B cell (primary cell): ENCODE results near the gene RPUSD2. TPM values are rescaled to one million over a fixed set of nuclear protein-coding genes. Genes with fewer than 3 reads are reported as not detected.

Source experiments
- ATAC-seq: fragments of 200-7000 bp; cut with Tn5 transposase; one replicate; pipeline ENCODE4 v1.10.0; 2021; ENCODE audit warnings: low read depth, mild to moderate bottlenecking, moderate number of reproducible peaks, moderate library complexity
- CTCF ChIA-PET: fragments of 350-600 bp; sonication (Branson Sonifier 250); formaldehyde crosslinking; loops from one replicate; lab custom pipeline; 2021; ENCODE audit warnings: antibody characterized with exemption, inconsistent platforms; lab: Charles Lee
- POLR2A ChIA-PET: fragments of 350-600 bp; sonication (Branson Sonifier 250); formaldehyde crosslinking; loops from one replicate; lab custom pipeline; 2021; ENCODE audit warnings: antibody characterized with exemption; lab: Charles Lee
- DNase-seq: peaks from one replicate; pipeline ENCODE4 v3.0.0; 2013
- H2AFZ ChIP-seq: 2 replicates; pipeline ENCODE4 v1.6.1; 2012; ENCODE audit warnings: mild to moderate bottlenecking, low read depth, low read length; ENCODE audit not compliant: insufficient read depth, poor library complexity, severe bottlenecking
- H3K27ac ChIP-seq, 2 donors: 1 replicate in 1 of 2; 2 replicates in 1 of 2; pipeline ENCODE4 v1.5.1; 2012 to 2013; ENCODE audit warnings: low read length in 2 of 2, mild to moderate bottlenecking in 2 of 2, moderate library complexity in 1 of 2
- H3K27me3 ChIP-seq, 4 experiments: fragments of 200-600 bp in 1 of 4; sonication (generic) in 1 of 4; replicated peaks in 1 of 4; 1 replicate in 2 of 4; 2 replicates in 2 of 4; pipeline versions ENCODE4 v1.6.1 to v1.7.0; 2013 to 2016; ENCODE audit warnings: low read length in 3 of 4, mild to moderate bottlenecking in 2 of 4, mixed read lengths in 1 of 4, moderate library complexity in 1 of 4; ENCODE audit not compliant: insufficient read depth in 4 of 4, control insufficient read depth in 3 of 4; ENCODE audit errors: control extremely low read depth in 1 of 4
- H3K36me3 ChIP-seq, 2 experiments: replicated peaks in 1 of 2; 1 replicate in 1 of 2; 2 replicates in 1 of 2; pipeline versions ENCODE4 v1.6.1 to v1.7.1; 2013; ENCODE audit warnings: low read length in 1 of 2; ENCODE audit not compliant: insufficient read depth in 2 of 2, control insufficient read depth in 1 of 2; ENCODE audit errors: control extremely low read depth in 1 of 2, extremely low read depth in 1 of 2
- H3K4me1 ChIP-seq, 2 donors: fragments of 200-600 bp in 1 of 2; sonication (generic) in 1 of 2; 1 replicate in 1 of 2; 2 replicates in 1 of 2; pipeline versions ENCODE4 v1.5.1 to v1.6.1; 2013 to 2017; ENCODE audit warnings: low read length in 2 of 2; ENCODE audit not compliant: control insufficient read depth in 2 of 2, insufficient read depth in 2 of 2
- H3K4me2 ChIP-seq: replicated peaks from 2 replicates; pipeline ENCODE3; 2012; ENCODE audit warnings: mild to moderate bottlenecking, low read depth, low read length; ENCODE audit not compliant: poor library complexity, severe bottlenecking
- H3K4me3 ChIP-seq, 5 experiments: fragments of 200-600 bp in 1 of 5; sonication (generic) in 1 of 5; 1 replicate in 3 of 5; 2 replicates in 2 of 5; pipeline versions ENCODE4 v1.5.1 to v1.7.0; 2011 to 2016; ENCODE audit warnings: low read length in 4 of 5, mild to moderate bottlenecking in 4 of 5, low read depth in 2 of 5, control low read depth in 1 of 5, moderate library complexity in 1 of 5; ENCODE audit not compliant: insufficient read depth in 1 of 5; ENCODE audit errors: control extremely low read depth in 1 of 5, extremely low read depth in 1 of 5
- H3K79me2 ChIP-seq: fragments of 200-600 bp; sonication (generic); one replicate; pipeline ENCODE4 v1.6.0; 2016; ENCODE audit warnings: low read length; ENCODE audit not compliant: control insufficient read depth, insufficient read depth
- H3K9ac ChIP-seq: fragments of 200-600 bp; sonication (generic); 2 replicates; pipeline ENCODE4 v1.6.1; 2017; ENCODE audit warnings: mild to moderate bottlenecking, low read length, moderate library complexity
- H3K9me3 ChIP-seq, 3 donors: one replicate each; pipeline versions ENCODE4 v1.6.1 to v1.7.1; 2013; ENCODE audit warnings: low read length in 2 of 3; ENCODE audit not compliant: control insufficient read depth in 2 of 3, insufficient read depth in 1 of 3; ENCODE audit errors: control extremely low read depth in 1 of 3
- H4K20me1 ChIP-seq: 2 replicates; pipeline ENCODE4 v1.6.0; 2012; ENCODE audit warnings: mild to moderate bottlenecking, low read length; ENCODE audit not compliant: insufficient read depth, control insufficient read depth, poor library complexity, severe bottlenecking
- H3K27ac Mint-ChIP-seq: one replicate; pipeline ENCODE4 v1.8.0; 2021; ENCODE audit warnings: mixed read lengths
- H3K27me3 Mint-ChIP-seq: one replicate; pipeline ENCODE4 v1.8.0; 2021; ENCODE audit warnings: mixed read lengths
- H3K4me1 Mint-ChIP-seq: one replicate; pipeline ENCODE4 v1.8.0; 2021; ENCODE audit warnings: mixed read lengths
- H3K4me3 Mint-ChIP-seq: one replicate; pipeline ENCODE4 v1.8.0; 2021; ENCODE audit warnings: mixed read lengths
- H3K9me3 Mint-ChIP-seq: one replicate; pipeline ENCODE4 v1.8.0; 2022; ENCODE audit warnings: mixed read lengths; ENCODE audit not compliant: insufficient read depth
- EZH2 ChIP-seq: IDR thresholded peaks from 2 replicates; pipeline ENCODE4 v1.6.1; 2012; ENCODE audit warnings: borderline replicate concordance, low read depth, mild to moderate bottlenecking, moderate library complexity, low read length; ENCODE audit not compliant: insufficient read depth, poor library complexity, severe bottlenecking
- WGBS: methylation state at CpG from one replicate; pipeline ENCODE4 v1.1.5; 2013; ENCODE audit warnings: missing lambda C conversion rate; ENCODE audit not compliant: insufficient coverage; 5-methylcytosine and 5-hydroxymethylcytosine counted together
- intact Hi-C: fragments of 100-400 bp; cut with micrococcal nuclease; formaldehyde crosslinking; loops from one replicate; pipeline ENCODE4 v1.10.0; 2022
- polyA plus RNA-seq: library from polyadenylated mRNA; depleted of rRNA; stranded (reverse); fragments of >200 nt; gene quantifications from 2 replicates; pipeline ENCODE4 v1.2.3, GENCODE V29; 2012
- total RNA-seq, 2 donors: library from RNA; stranded (reverse); fragments of 120-200 nt in 1 of 2; gene quantifications; 1 replicate in 1 of 2; 2 replicates in 1 of 2; pipeline versions ENCODE4 v1.2.3 to v1.2.4, GENCODE V29; 2013 to 2022
- TF ChIP-seq, protein P1 (sequence below): fragments of 200-600 bp; IDR thresholded peaks from one replicate; pipeline ENCODE4 v1.8.0; 2022; ENCODE audit warnings: antibody characterized with exemption, mild to moderate bottlenecking

The RPUSD2 gene
- total and polyA plus RNA-seq, 2 donors (not counting 1 experiment from before 2014, with no cell fraction given), result 9.8 to 21.1 TPM

DNA sequence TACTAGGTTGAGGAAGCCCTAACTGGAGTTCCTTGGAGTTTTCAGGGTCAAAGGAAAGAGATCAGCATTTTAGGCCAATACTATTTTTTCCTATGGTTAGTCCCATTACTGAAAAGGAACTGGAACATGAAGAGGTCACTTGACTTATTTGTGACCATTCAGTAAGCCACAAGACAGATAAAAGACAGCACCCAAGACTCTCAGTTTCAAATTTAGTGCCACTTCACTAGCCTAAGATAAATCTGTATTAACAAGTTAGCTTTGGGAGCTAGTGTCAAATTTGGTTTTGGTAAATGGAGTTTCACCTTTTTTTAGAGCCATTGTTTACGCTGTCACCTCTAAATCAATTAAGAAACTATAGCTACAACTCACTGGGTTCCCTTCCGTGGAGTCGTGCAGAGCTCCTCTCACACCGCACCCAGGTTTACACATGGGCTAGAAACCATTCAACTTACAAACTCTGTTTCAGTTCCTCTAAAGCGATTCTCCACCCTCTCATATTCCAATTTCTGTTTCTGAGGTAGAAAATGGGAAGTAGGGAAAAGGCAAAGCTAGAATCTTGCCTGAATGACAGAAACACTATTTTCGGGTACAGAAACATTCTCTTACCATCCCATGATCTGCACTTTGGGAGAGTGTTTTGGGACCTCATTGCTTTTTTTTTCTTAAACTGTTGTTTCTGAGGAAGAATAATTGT, 18.6 kb upstream of the RPUSD2 start:
- Histone ChIP-seq H3K4me1 (peaks cover 80 to 100% of the 10 kb centered on the region in 2 donors), H3K27me3 (no peaks in the 10 kb centered on the region), H3K4me3 (peak overlapping the region in 3 of 5 experiments; percentile 0 to 28 (median 19)), H3K27ac (peak overlapping the region; percentile 84 to 90), H3K79me2 (peaks cover 84% of the 10 kb centered on the region), H3K9me3 (no peaks in the 10 kb centered on the region), H2AFZ (no peak overlapping the region), H3K9ac (peak overlapping the region; percentile 1), H3K4me2 (peak overlapping the region; percentile 54), H3K36me3 (peaks cover 3 to 67% of the 10 kb centered on the region in 2 experiments), H4K20me1 (no peaks in the 10 kb centered on the region)
- ATAC-seq, result peak; percentile 83
- 0% methylated on average over 1 of the region's 6 CpGs for WGBS
- no peaks in the 10 kb centered on the region for H3K9me3 Mint-ChIP-seq
- TF ChIP-seq EZH2, result no peak
- TF ChIP-seq, protein P1, sequence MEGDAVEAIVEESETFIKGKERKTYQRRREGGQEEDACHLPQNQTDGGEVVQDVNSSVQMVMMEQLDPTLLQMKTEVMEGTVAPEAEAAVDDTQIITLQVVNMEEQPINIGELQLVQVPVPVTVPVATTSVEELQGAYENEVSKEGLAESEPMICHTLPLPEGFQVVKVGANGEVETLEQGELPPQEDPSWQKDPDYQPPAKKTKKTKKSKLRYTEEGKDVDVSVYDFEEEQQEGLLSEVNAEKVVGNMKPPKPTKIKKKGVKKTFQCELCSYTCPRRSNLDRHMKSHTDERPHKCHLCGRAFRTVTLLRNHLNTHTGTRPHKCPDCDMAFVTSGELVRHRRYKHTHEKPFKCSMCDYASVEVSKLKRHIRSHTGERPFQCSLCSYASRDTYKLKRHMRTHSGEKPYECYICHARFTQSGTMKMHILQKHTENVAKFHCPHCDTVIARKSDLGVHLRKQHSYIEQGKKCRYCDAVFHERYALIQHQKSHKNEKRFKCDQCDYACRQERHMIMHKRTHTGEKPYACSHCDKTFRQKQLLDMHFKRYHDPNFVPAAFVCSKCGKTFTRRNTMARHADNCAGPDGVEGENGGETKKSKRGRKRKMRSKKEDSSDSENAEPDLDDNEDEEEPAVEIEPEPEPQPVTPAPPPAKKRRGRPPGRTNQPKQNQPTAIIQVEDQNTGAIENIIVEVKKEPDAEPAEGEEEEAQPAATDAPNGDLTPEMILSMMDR, result no peak
- H3K27ac Mint-ChIP-seq, result peak overlapping the region; percentile 91
- no peaks in the 10 kb centered on the region for H3K27me3 Mint-ChIP-seq
- peak; percentile 86 for DNase-seq
- POLR2A ChIA-PET, result interaction anchor here (0.6 to 1.3 kb wide), 3 partner anchors 14 to 21 kb away, joined by 6 to 11 read pairs (median 9); partner anchors contain the start of genes CCDC32 and RPUSD2
- H3K4me1 Mint-ChIP-seq, result peaks cover 86% of the 10 kb centered on the region
- CTCF ChIA-PET, result interaction anchor here (0.7 to 3.1 kb wide), 7 partner anchors 9 to 144 kb away, joined by 3 to 12 read pairs (median 4); partner anchors contain the start of genes CCDC32, RAD51 and RPUSD2
- intact Hi-C loops, result loop anchor here (2.0 to 10.0 kb wide), 3 partner anchors 14 to 456 kb away; partner anchors contain the start of genes CCDC32 and KNL1
- H3K4me3 Mint-ChIP-seq, result peak overlapping the region; percentile 75
